HG02759 (cell line): ENCODE measurements around the gene ADAM22.

ENCODE experiments used
- ATAC-seq: cut with Tn5 transposase; IDR thresholded peaks from one replicate; pipeline ENCODE4 v1.9.1; 2021; ENCODE audit warnings: mild to moderate bottlenecking, moderate library complexity; ENCODE audit not compliant: unreplicated experiment

ADAM22 gene

GRCh38 chr7:88034083-88034695 is 100.1 kb downstream of the ADAM22 start:
- ATAC-seq, result no peak

GRCh38 chr7:88037050-88037449 is 103.0 kb downstream of the ADAM22 start:
- no peak for ATAC-seq

- no peak for ATAC-seq
Measured at GRCh38 chr7:88040694-88041093, 106.6 kb downstream of the ADAM22 start.

GRCh38 chr7:88041583-88041982 is 107.5 kb downstream of the ADAM22 start:
- no peak for ATAC-seq

- peak; percentile 45 for ATAC-seq
Measured at GRCh38 chr7:88042157-88042556, 108.1 kb downstream of the ADAM22 start.

GRCh38 chr7:88042803-88043202 is 108.8 kb downstream of the ADAM22 start:
- no peak for ATAC-seq

GRCh38 chr7:88044069-88044468 is 110.0 kb downstream of the ADAM22 start:
- no peak for ATAC-seq

GRCh38 chr7:88046839-88047573 is 113.0 kb downstream of the ADAM22 start:
- ATAC-seq, result no peak

GRCh38 chr7:88057655-88058054 is 123.6 kb downstream of the ADAM22 start:
- ATAC-seq, result no peak

- no peak for ATAC-seq
Measured at GRCh38 chr7:88062238-88062637, 128.2 kb downstream of the ADAM22 start.

- no peak for ATAC-seq
Measured at GRCh38 chr7:88069093-88069492, 135.0 kb downstream of the ADAM22 start.

GRCh38 chr7:88071994-88072714 is 138.1 kb downstream of the ADAM22 start:
- ATAC-seq, result peak; percentile 84

- peak; percentile 42 for ATAC-seq
Measured at GRCh38 chr7:88072715-88073055, 138.6 kb downstream of the ADAM22 start.

GRCh38 chr7:88073626-88074025 is 139.6 kb downstream of the ADAM22 start:
- no peak for ATAC-seq

- no peak for ATAC-seq
Measured at GRCh38 chr7:88075216-88075615, 141.2 kb downstream of the ADAM22 start.

- ATAC-seq, result no peak
Measured at GRCh38 chr7:88083883-88084282, 149.8 kb downstream of the ADAM22 start.

- no peak for ATAC-seq
Measured at GRCh38 chr7:88089561-88089960, 155.5 kb downstream of the ADAM22 start.

GRCh38 chr7:88090240-88090639 is 156.2 kb downstream of the ADAM22 start:
- ATAC-seq, result peak; percentile 20

- peak; percentile 78 for ATAC-seq
Measured at GRCh38 chr7:88090671-88091070, 156.6 kb downstream of the ADAM22 start.

- no peak for ATAC-seq
Measured at GRCh38 chr7:88091988-88092675, 158.1 kb downstream of the ADAM22 start.

- ATAC-seq, result no peak
Measured at GRCh38 chr7:88092676-88092999, 158.6 kb downstream of the ADAM22 start.

- ATAC-seq, result no peak
Measured at GRCh38 chr7:88101769-88102168, 167.7 kb downstream of the ADAM22 start.
